Measurements from ENCODE around the gene CLCN2. TPM values are rescaled to one million over a fixed set of nuclear protein-coding genes. Genes with fewer than 3 reads are reported as not detected.
A peak's percentile ranks its signal among the peaks of the same experiment; 100 is the strongest.

The CLCN2 gene
- polyA plus RNA-seq, 2 of the 4 experiments (the other 2 are of a cell fraction): 2.2 to 5.4 TPM

DNA sequence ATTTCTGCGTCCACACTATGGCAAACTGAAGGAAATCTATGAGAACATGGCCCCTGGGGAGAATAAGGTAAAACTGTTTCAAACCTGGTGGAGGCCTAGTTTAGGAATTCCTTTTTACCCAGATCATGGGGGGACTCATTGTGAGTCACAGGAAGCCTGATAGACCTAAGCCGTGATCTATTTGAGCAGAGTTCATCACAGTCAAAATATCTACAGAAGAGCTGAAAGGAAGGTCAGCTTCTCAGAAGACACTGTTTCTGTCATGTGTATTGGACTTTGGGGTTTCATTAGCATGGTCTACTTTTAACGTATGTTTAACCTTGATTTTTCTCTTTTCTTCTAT is 61.1 kb downstream of the CLCN2 start:
- H3K4me1 ChIP-seq: peaks cover 9% of the 10 kb centered on the region; the same call in 2 of the 3 replicates
- POLR2A ChIA-PET: no interaction called here
- peak overlapping the region; percentile 89 to 94; a peak in 4 of 6 replicates for H3K27ac ChIP-seq
- peak overlapping the region; percentile 83 for H3K4me3 ChIP-seq
- 33% methylated on average over 3 of the region's 3 CpGs for WGBS (ENCODE audit: missing lambda C conversion rate)
- CTCF ChIA-PET: interaction anchor here (1.2 to 1.6 kb wide), 2 partner anchors 11 to 59 kb away, joined by 3 to 5 read pairs; no protein-coding TSS in a partner anchor
- no peaks in the 10 kb centered on the region for H3K9me3 ChIP-seq
- ATAC-seq (no peak), DNase-seq (ENCODE audit: low read depth in 1 of 2, low spot score in 1 of 2) (no peak), FAIRE-seq (no peak)
- TF ChIP-seq SMC3 (IDR thresholded peaks at IDR 0.05): no peak
- TF ChIP-seq, protein P1, sequence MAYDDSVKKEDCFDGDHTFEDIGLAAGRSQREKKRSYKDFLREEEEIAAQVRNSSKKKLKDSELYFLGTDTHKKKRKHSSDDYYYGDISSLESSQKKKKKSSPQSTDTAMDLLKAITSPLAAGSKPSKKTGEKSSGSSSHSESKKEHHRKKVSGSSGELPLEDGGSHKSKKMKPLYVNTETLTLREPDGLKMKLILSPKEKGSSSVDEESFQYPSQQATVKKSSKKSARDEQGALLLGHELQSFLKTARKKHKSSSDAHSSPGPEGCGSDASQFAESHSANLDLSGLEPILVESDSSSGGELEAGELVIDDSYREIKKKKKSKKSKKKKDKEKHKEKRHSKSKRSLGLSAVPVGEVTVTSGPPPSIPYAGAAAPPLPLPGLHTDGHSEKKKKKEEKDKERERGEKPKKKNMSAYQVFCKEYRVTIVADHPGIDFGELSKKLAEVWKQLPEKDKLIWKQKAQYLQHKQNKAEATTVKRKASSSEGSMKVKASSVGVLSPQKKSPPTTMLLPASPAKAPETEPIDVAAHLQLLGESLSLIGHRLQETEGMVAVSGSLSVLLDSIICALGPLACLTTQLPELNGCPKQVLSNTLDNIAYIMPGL (CRISPR knock-in tag; IDR thresholded peaks at IDR 0.05; ENCODE audit: borderline replicate concordance): no peak
- no peak for TF ChIP-seq ESRRA (IDR thresholded peaks at IDR 0.05; ENCODE audit: borderline replicate concordance, low read length)
- no peak for TF ChIP-seq TFCP2L1 (CRISPR knock-in tag; IDR thresholded peaks at IDR 0.05)
- no peak for TF ChIP-seq POLR2AphosphoS2 (conservative IDR thresholded peaks at IDR 0.05; ENCODE audit: low read length)
- TF ChIP-seq NPAS2 (CRISPR knock-in tag; IDR thresholded peaks at IDR 0.05; ENCODE audit: borderline replicate concordance): no peak
- TF ChIP-seq PHF8 (IDR thresholded peaks at IDR 0.05; ENCODE audit: borderline replicate concordance, low read depth): no peak
- TF ChIP-seq, protein P2, sequence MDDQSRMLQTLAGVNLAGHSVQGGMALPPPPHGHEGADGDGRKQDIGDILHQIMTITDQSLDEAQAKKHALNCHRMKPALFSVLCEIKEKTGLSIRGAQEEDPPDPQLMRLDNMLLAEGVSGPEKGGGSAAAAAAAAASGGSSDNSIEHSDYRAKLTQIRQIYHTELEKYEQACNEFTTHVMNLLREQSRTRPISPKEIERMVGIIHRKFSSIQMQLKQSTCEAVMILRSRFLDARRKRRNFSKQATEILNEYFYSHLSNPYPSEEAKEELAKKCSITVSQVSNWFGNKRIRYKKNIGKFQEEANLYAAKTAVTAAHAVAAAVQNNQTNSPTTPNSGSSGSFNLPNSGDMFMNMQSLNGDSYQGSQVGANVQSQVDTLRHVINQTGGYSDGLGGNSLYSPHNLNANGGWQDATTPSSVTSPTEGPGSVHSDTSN (IDR thresholded peaks at IDR 0.05): no peak
- TF ChIP-seq, protein P3, sequence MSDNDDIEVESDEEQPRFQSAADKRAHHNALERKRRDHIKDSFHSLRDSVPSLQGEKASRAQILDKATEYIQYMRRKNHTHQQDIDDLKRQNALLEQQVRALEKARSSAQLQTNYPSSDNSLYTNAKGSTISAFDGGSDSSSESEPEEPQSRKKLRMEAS (IDR thresholded peaks at IDR 0.05): no peak
- no peak for TF ChIP-seq HOXB13 (CRISPR knock-in tag; IDR thresholded peaks at IDR 0.05; ENCODE audit: low read depth)
- TF ChIP-seq MAZ (IDR thresholded peaks at IDR 0.05; ENCODE audit: borderline replicate concordance, low read depth, low read length): no peak
- TF ChIP-seq HEYL (CRISPR knock-in tag; IDR thresholded peaks at IDR 0.05): no peak
- peak overlapping the region; percentile 96 for H3K4me2 ChIP-seq

DNA sequence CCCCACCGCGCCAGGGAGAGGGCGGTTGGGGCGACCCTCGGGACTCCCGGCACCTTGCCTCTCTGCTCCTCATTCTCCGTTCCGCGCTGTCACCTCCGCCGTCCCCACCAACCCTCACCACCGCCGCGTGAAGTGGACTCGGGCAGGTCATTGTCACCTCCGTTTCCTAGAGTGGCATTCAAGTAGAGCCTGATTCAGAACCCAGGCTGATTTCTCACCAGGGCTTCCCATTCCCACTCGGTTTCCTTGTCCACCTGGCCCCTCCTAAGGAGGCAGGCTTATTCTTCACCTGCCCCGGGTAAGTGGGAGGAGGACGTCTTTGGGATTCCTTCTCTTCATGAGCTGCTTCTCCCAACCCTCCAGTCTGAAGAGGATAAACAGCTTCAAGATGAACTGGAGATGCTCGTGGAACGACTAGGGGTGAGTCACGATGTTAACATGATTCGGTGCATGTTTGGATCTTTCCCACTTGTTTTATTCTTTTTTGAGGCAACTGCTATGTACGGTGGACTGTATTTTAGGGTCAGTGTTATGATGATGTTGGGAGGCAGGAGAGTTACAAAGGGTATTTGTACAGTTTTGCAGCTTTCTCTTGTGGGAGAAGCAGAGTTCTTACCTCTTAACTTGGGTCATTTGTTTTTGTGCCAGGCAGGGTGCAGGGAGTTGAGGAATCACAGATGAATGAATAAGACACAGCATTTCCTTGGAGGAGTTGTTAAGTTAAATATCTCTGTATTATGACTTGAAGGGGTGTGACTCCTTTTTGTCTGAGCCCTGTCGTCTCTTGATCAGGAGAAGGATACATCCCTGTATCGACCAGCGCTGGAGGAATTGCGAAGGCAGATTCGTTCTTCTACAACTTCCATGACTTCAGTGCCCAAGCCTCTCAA is 61.7 kb downstream of the CLCN2 start:
- DNase-seq (ENCODE audit: low read depth in 1 of 2, low spot score in 1 of 2) (no peak), FAIRE-seq (no peak), ATAC-seq (peak; percentile 17 to 20; a peak in 4 of 6 replicates)
- 7% methylated on average over 26 of the region's 29 CpGs for WGBS (ENCODE audit: missing lambda C conversion rate)
- H3K4me1 ChIP-seq: peaks cover 9% of the 10 kb centered on the region; the same call in 2 of the 3 replicates
- H3K4me3 ChIP-seq: peak overlapping the region; percentile 83
- TF ChIP-seq, protein P3 (IDR thresholded peaks at IDR 0.05): no peak
- TF ChIP-seq FOSL2 (IDR thresholded peaks at IDR 0.05) (no peak), FOSL2 (CRISPR knock-in tag; IDR thresholded peaks at IDR 0.05) (0 out of 2 replicates have a peak, but pooled peaks have one; percentile 4), KDM5A (IDR thresholded peaks at IDR 0.05) (0 out of 2 replicates have a peak, but pooled peaks have one; percentile 20), JUNB (IDR thresholded peaks at IDR 0.05) (no peak)
- TF ChIP-seq, protein P4, sequence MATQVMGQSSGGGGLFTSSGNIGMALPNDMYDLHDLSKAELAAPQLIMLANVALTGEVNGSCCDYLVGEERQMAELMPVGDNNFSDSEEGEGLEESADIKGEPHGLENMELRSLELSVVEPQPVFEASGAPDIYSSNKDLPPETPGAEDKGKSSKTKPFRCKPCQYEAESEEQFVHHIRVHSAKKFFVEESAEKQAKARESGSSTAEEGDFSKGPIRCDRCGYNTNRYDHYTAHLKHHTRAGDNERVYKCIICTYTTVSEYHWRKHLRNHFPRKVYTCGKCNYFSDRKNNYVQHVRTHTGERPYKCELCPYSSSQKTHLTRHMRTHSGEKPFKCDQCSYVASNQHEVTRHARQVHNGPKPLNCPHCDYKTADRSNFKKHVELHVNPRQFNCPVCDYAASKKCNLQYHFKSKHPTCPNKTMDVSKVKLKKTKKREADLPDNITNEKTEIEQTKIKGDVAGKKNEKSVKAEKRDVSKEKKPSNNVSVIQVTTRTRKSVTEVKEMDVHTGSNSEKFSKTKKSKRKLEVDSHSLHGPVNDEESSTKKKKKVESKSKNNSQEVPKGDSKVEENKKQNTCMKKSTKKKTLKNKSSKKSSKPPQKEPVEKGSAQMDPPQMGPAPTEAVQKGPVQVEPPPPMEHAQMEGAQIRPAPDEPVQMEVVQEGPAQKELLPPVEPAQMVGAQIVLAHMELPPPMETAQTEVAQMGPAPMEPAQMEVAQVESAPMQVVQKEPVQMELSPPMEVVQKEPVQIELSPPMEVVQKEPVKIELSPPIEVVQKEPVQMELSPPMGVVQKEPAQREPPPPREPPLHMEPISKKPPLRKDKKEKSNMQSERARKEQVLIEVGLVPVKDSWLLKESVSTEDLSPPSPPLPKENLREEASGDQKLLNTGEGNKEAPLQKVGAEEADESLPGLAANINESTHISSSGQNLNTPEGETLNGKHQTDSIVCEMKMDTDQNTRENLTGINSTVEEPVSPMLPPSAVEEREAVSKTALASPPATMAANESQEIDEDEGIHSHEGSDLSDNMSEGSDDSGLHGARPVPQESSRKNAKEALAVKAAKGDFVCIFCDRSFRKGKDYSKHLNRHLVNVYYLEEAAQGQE (IDR thresholded peaks at IDR 0.05): no peak
- CTCF ChIA-PET: interaction anchor here (1.0 to 1.6 kb wide), 2 partner anchors 12 to 55 kb away, joined by 3 to 5 read pairs; no protein-coding TSS in a partner anchor
- H3K4me2 ChIP-seq: peak overlapping the region; percentile 96
- peak overlapping the region; percentile 89 to 94 for H3K27ac ChIP-seq
- no peaks in the 10 kb centered on the region for H3K9me3 ChIP-seq
- POLR2A ChIA-PET: no interaction called here

Data from A549 (cell line).